HepG2 (cell line): ENCODE results near the gene CHTF8. TPM values are rescaled to one million over a fixed set of nuclear protein-coding genes. Genes with fewer than 3 reads are reported as not detected.

Source experiments
- ATAD3A ChIP-seq: sonication (generic); formaldehyde crosslinking; IDR thresholded peaks from 2 replicates; pipeline ENCODE4 v1.4.0; 2020; ENCODE audit warnings: missing genetic modification reagents
- BRCA1 ChIP-seq: sonication (generic); formaldehyde crosslinking; IDR thresholded peaks from 2 replicates; pipeline ENCODE4 v1.4.0; 2020; ENCODE audit warnings: missing genetic modification reagents
- FOXO4 ChIP-seq: sonication (generic); formaldehyde crosslinking; conservative IDR thresholded peaks from 2 replicates; pipeline ENCODE4 v1.8.1; 2023; ENCODE audit warnings: missing genetic modification reagents
- HMGXB3 ChIP-seq: sonication (generic); formaldehyde crosslinking; IDR thresholded peaks from 2 replicates; pipeline ENCODE4 v1.4.0; 2020; ENCODE audit warnings: missing genetic modification reagents, borderline replicate concordance
- ISX ChIP-seq: sonication (generic); formaldehyde crosslinking; conservative IDR thresholded peaks from 2 replicates; pipeline ENCODE4 v1.5.0; 2020; ENCODE audit warnings: missing genetic modification reagents
- MAZ ChIP-seq, 2 experiments: sonication (generic) in 1 of 2; formaldehyde crosslinking in 1 of 2; IDR thresholded peaks; 2 replicates each; pipeline versions ENCODE4 v1.5.0 to v1.6.1; 2012 to 2020; ENCODE audit warnings: low read depth in 2 of 2, mild to moderate bottlenecking in 2 of 2, borderline replicate concordance in 1 of 2, improper control_type of control experiment in 1 of 2, low read length in 1 of 2, missing genetic modification reagents in 1 of 2, moderate library complexity in 1 of 2
- MIXL1 ChIP-seq: IDR thresholded peaks from 2 replicates; pipeline ENCODE4 v1.6.1; 2016
- MXI1 ChIP-seq: IDR thresholded peaks from 3 replicates; pipeline ENCODE4 v1.6.1; 2012; ENCODE audit warnings: low read depth, low read length, inconsistent platforms, borderline replicate concordance
- NR0B2 ChIP-seq: sonication (generic); formaldehyde crosslinking; IDR thresholded peaks from 2 replicates; pipeline ENCODE4 v1.4.0; 2020; ENCODE audit warnings: mild to moderate bottlenecking, missing genetic modification reagents
- REL ChIP-seq: sonication (generic); formaldehyde crosslinking; conservative IDR thresholded peaks from 2 replicates; pipeline ENCODE4 v1.8.0; 2022; ENCODE audit warnings: mild to moderate bottlenecking, missing genetic modification reagents, moderate library complexity
- RXRB ChIP-seq: IDR thresholded peaks from 2 replicates; pipeline ENCODE4 v1.6.1; 2016; ENCODE audit warnings: borderline replicate concordance, missing genetic modification reagents, missing compliant biosample characterization
- SKIL ChIP-seq: sonication (generic); formaldehyde crosslinking; IDR thresholded peaks from 2 replicates; pipeline ENCODE4 v1.8.0; 2022; ENCODE audit warnings: missing genetic modification reagents, mild to moderate bottlenecking, moderate library complexity, borderline replicate concordance
- SNAPC2 ChIP-seq: sonication (generic); formaldehyde crosslinking; IDR thresholded peaks from 2 replicates; pipeline ENCODE4 v1.8.1; 2022; ENCODE audit warnings: mild to moderate bottlenecking, missing genetic modification reagents
- SP1 ChIP-seq, 2 experiments: fragments of 450-650 bp in 1 of 2; sonication (generic) in 1 of 2; formaldehyde crosslinking in 1 of 2; IDR thresholded peaks; 2 replicates each; pipeline versions ENCODE4 v1.4.0 to v1.6.1; 2016 to 2020; ENCODE audit warnings: missing genetic modification reagents in 1 of 2
- TRIM22 ChIP-seq: fragments of 450-650 bp; IDR thresholded peaks from 2 replicates; pipeline ENCODE4 v1.6.1; 2017
- XRCC5 ChIP-seq: fragments of 200-400 bp; formaldehyde crosslinking; optimal IDR thresholded peaks from 2 replicates; pipeline ENCODE3; 2017; ENCODE audit warnings: mild to moderate bottlenecking, low read length
- ZC3H4 ChIP-seq: sonication (generic); formaldehyde crosslinking; IDR thresholded peaks from 2 replicates; pipeline ENCODE4 v1.4.0; 2020; ENCODE audit warnings: missing genetic modification reagents, borderline replicate concordance
- ZNF362 ChIP-seq: sonication (generic); formaldehyde crosslinking; IDR thresholded peaks from 2 replicates; pipeline ENCODE4 v1.4.0; 2020; ENCODE audit warnings: missing genetic modification reagents, mild to moderate bottlenecking, borderline replicate concordance
- polyA plus RNA-seq, 8 experiments: library from polyadenylated mRNA; depleted of rRNA in 3 of 8; stranded (reverse) in 7 of 8; unstranded in 1 of 8; fragments of >200 nt; fragmentation: Illumina TruSeq in 4 of 8; extraction: Trizol in 4 of 8; gene quantifications; 2 replicates each; pipeline versions ENCODE4 v1.2.1 to v1.2.3, GENCODE V29; 2011 to 2016; ENCODE audit warnings: low read depth in 4 of 8, missing spikeins in 1 of 8, mixed read lengths in 1 of 8; ENCODE audit not compliant: insufficient read depth in 1 of 8
- total RNA-seq, 5 experiments: library from RNA; depleted of rRNA; stranded (reverse); fragments of >200 nt; fragmentation: Illumina TruSeq; extraction: Trizol; gene quantifications; 2 replicates each; pipeline ENCODE4 v1.2.3, GENCODE V29; 2016; ENCODE audit warnings: low read depth in 1 of 5

The CHTF8 gene
- total and polyA plus RNA-seq, 2 of the 13 experiments (the other 11 are each of a cell fraction or from before 2014, with no cell fraction given) = 37.2 to 67.5 TPM

- TF ChIP-seq ZNF362 = 0 out of 2 replicates have a peak, but pooled peaks have one; percentile 15
- TF ChIP-seq SP1 (IDR thresholded peaks at IDR 0.05) = no peak
- TF ChIP-seq SP1 (CRISPR knock-in tag; IDR thresholded peaks at IDR 0.05) = peak; percentile 44; the same call in 1 of the 2 replicates
- no peak for TF ChIP-seq NR0B2 (CRISPR knock-in tag)
- TF ChIP-seq MXI1 = no peak
- no peak for TF ChIP-seq XRCC5
- TF ChIP-seq REL = no peak
- TF ChIP-seq MIXL1 (CRISPR knock-in tag) = no peak; the same call in 1 of the 2 replicates
- no peak for TF ChIP-seq HMGXB3 (CRISPR knock-in tag)
- no peak for TF ChIP-seq SKIL (CRISPR knock-in tag)
- TF ChIP-seq RXRB = peak; percentile 25; the same call in 1 of the 2 replicates
- no peak for TF ChIP-seq ATAD3A (CRISPR knock-in tag)
- TF ChIP-seq TRIM22 = no peak
- peak; percentile 91 for TF ChIP-seq MAZ (IDR thresholded peaks at IDR 0.05; ENCODE audit: borderline replicate concordance, low read depth, low read length)
- no peak for TF ChIP-seq MAZ (CRISPR knock-in tag; IDR thresholded peaks at IDR 0.05; ENCODE audit: low read depth)
- no peak for TF ChIP-seq FOXO4 (CRISPR knock-in tag)
- no peak for TF ChIP-seq ISX (CRISPR knock-in tag)
- TF ChIP-seq ZC3H4 (CRISPR knock-in tag) = 0 out of 2 replicates have a peak, but pooled peaks have one; percentile 50
- TF ChIP-seq SNAPC2 (CRISPR knock-in tag) = no peak
- no peak for TF ChIP-seq BRCA1 (CRISPR knock-in tag)
Observed at GRCh38 chr16:69131839-69132423, 457 bp downstream of the CHTF8 start (continued).
